Panc1 (cell line): ENCODE results near the gene CYP4F22. TPM values are rescaled to one million over a fixed set of nuclear protein-coding genes. Genes with fewer than 3 reads are reported as not detected.

Experiments
- ATAC-seq: fragments of 200-7000 bp; cut with Tn5 transposase; 2 replicates; pipeline ENCODE4 v1.9.1; 2020; ENCODE audit warnings: mild to moderate bottlenecking, moderate library complexity
- BruUV-seq: library from RNA; stranded (reverse); fragments of 400-500 nt; replicated peaks from 2 replicates; lab custom pipeline; 2021; lab: Mats Ljungman, UMichigan
- CTCF ChIA-PET: fragments of 300-600 bp; sonication (Branson Sonifier 250); formaldehyde crosslinking; loops from one replicate; lab custom pipeline; 2022; ENCODE audit warnings: antibody characterized with exemption; lab: Charles Lee
- POLR2A ChIA-PET: fragments of 300-600 bp; sonication (Branson Sonifier 250); formaldehyde crosslinking; loops from one replicate; lab custom pipeline; 2022; ENCODE audit warnings: antibody characterized with exemption; lab: Charles Lee
- DNase-seq: peaks from one replicate; pipeline ENCODE4 v3.0.0-alpha.2; 2010; ENCODE audit warnings: low read depth, low spot score
- H3K27ac ChIP-seq: 2 replicates; pipeline ENCODE4 v1.5.1; 2011; ENCODE audit warnings: mild to moderate bottlenecking, low read length, inconsistent platforms
- H3K27me3 ChIP-seq: fragments of 200-500 bp; sonication (Bioruptor generic); 2 replicates; pipeline ENCODE4 v1.6.0; 2014; ENCODE audit warnings: low read length, inconsistent platforms; ENCODE audit not compliant: control insufficient read depth, insufficient read depth
- H3K36me3 ChIP-seq: fragments of 200-500 bp; sonication (Bioruptor generic); 2 replicates; pipeline ENCODE4 v1.5.1; 2014; ENCODE audit warnings: inconsistent platforms, mild to moderate bottlenecking, low read length, moderate library complexity; ENCODE audit not compliant: control insufficient read depth, insufficient read depth
- H3K4me1 ChIP-seq: 2 replicates; pipeline ENCODE4 v1.5.1; 2011; ENCODE audit warnings: inconsistent platforms, mild to moderate bottlenecking, low read length, moderate library complexity; ENCODE audit not compliant: control insufficient read depth, insufficient read depth
- H3K4me3 ChIP-seq, 2 experiments: 2 replicates each; pipeline ENCODE4 v1.5.1; 2011 to 2012; ENCODE audit warnings: low read depth in 2 of 2, low read length in 2 of 2, mild to moderate bottlenecking in 2 of 2, inconsistent platforms in 1 of 2, moderate library complexity in 1 of 2
- H3K9me3 ChIP-seq: fragments of 200-500 bp; sonication (Bioruptor generic); 2 replicates; pipeline ENCODE4 v1.5.1; 2014; ENCODE audit warnings: low read depth, mild to moderate bottlenecking, inconsistent platforms, low read length, moderate library complexity; ENCODE audit not compliant: control insufficient read depth, insufficient read depth
- CTCF ChIP-seq: fragments of 450-650 bp; IDR thresholded peaks from 2 replicates; pipeline ENCODE4 v1.5.1; 2017; ENCODE audit warnings: mild to moderate bottlenecking
- POLR2AphosphoS5 ChIP-seq: IDR thresholded peaks from 2 replicates; pipeline ENCODE4 v1.6.1; 2012; ENCODE audit warnings: mild to moderate bottlenecking, low read depth, low read length, moderate library complexity
- SIN3A ChIP-seq: IDR thresholded peaks from 2 replicates; pipeline ENCODE4 v1.6.1; 2012; ENCODE audit warnings: low read depth, mild to moderate bottlenecking, low read length, moderate library complexity, borderline replicate concordance; ENCODE audit not compliant: insufficient read depth
- TCF7L2 ChIP-seq: IDR thresholded peaks from 2 replicates; pipeline ENCODE4 v1.6.1; 2011; ENCODE audit warnings: mild to moderate bottlenecking, low read depth, low read length, inconsistent platforms
- in situ Hi-C: cut with HindIII; loops from 2 replicates; pipeline ENCODE4 v1.10.0; 2016; ENCODE audit warnings: low sequenced_read_pairs, low pct_unique_long_range_greater_than_20kb
- intact Hi-C: fragments of 100-400 bp; cut with micrococcal nuclease; formaldehyde crosslinking; loops from one replicate; pipeline ENCODE4 v1.10.0; 2022; ENCODE audit not compliant: unreplicated experiment
- total RNA-seq: library from RNA; stranded (reverse); gene quantifications from one replicate; pipeline ENCODE4 v1.2.1, GENCODE V29; 2021; ENCODE audit not compliant: unreplicated experiment
- TF ChIP-seq, protein P1 (sequence below), 2 experiments: IDR thresholded peaks; 2 replicates each; pipeline ENCODE4 v1.6.1; 2011 to 2012; ENCODE audit warnings: low read depth in 2 of 2, control low read depth in 1 of 2, low read length in 1 of 2, mild to moderate bottlenecking in 1 of 2, moderate library complexity in 1 of 2; ENCODE audit not compliant: insufficient read depth in 1 of 2

CYP4F22 gene
- total RNA-seq, 1 experiment from 2014 or later = 0.21 TPM

GRCh38 chr19:15536350-15536749 lies 28.0 kb downstream of the CYP4F22 start:
- BruUV-seq = no TSS peak
- POLR2A ChIA-PET = interaction anchor here (0.5 kb wide), 1 partner anchor 27 kb away, joined by 3 read pairs; no protein-coding TSS in a partner anchor

GRCh38 chr19:15538774-15539173 lies 30.4 kb downstream of the CYP4F22 start:
- in situ Hi-C loops (no loop called here), intact Hi-C loops (no loop called here)
- DNase-seq (no peak), ATAC-seq (no peak)
- Histone ChIP-seq H3K27ac (no peak overlapping the region), H3K36me3 (no peaks in the 10 kb centered on the region), H3K4me3 (no peak overlapping the region), H3K4me1 (no peaks in the 10 kb centered on the region), H3K27me3 (no peaks in the 10 kb centered on the region), H3K9me3 (no peaks in the 10 kb centered on the region)
- BruUV-seq = no TSS peak
- POLR2A ChIA-PET = no interaction called here
- no peak for TF ChIP-seq TCF7L2
- TF ChIP-seq, protein P1, sequence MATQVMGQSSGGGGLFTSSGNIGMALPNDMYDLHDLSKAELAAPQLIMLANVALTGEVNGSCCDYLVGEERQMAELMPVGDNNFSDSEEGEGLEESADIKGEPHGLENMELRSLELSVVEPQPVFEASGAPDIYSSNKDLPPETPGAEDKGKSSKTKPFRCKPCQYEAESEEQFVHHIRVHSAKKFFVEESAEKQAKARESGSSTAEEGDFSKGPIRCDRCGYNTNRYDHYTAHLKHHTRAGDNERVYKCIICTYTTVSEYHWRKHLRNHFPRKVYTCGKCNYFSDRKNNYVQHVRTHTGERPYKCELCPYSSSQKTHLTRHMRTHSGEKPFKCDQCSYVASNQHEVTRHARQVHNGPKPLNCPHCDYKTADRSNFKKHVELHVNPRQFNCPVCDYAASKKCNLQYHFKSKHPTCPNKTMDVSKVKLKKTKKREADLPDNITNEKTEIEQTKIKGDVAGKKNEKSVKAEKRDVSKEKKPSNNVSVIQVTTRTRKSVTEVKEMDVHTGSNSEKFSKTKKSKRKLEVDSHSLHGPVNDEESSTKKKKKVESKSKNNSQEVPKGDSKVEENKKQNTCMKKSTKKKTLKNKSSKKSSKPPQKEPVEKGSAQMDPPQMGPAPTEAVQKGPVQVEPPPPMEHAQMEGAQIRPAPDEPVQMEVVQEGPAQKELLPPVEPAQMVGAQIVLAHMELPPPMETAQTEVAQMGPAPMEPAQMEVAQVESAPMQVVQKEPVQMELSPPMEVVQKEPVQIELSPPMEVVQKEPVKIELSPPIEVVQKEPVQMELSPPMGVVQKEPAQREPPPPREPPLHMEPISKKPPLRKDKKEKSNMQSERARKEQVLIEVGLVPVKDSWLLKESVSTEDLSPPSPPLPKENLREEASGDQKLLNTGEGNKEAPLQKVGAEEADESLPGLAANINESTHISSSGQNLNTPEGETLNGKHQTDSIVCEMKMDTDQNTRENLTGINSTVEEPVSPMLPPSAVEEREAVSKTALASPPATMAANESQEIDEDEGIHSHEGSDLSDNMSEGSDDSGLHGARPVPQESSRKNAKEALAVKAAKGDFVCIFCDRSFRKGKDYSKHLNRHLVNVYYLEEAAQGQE (IDR thresholded peaks at IDR 0.05; ENCODE audit: insufficient read depth in 1 of 2, low read depth in 2 of 2, low read length in 1 of 2) = peak; percentile 77 to 87
- CTCF ChIA-PET = no interaction called here

More at GRCh38 chr19:15536350-15536749, 28.0 kb downstream of the CYP4F22 start:
- no peak overlapping the region for H3K4me3 ChIP-seq
- H3K36me3 ChIP-seq = no peaks in the 10 kb centered on the region
- no peaks in the 10 kb centered on the region for H3K4me1 ChIP-seq
- H3K9me3 ChIP-seq = no peaks in the 10 kb centered on the region
- no peak overlapping the region for H3K27ac ChIP-seq
- in situ Hi-C loops = no loop called here
- no peak for ATAC-seq
- CTCF ChIA-PET = no interaction called here
- no peaks in the 10 kb centered on the region for H3K27me3 ChIP-seq
- intact Hi-C loops = no loop called here
- no peak for DNase-seq
- no peak for TF ChIP-seq SIN3A
- no peak for TF ChIP-seq CTCF
- TF ChIP-seq POLR2AphosphoS5 = no peak
- TF ChIP-seq, protein P1 (IDR thresholded peaks at IDR 0.05; ENCODE audit: insufficient read depth in 1 of 2, low read depth in 2 of 2, low read length in 1 of 2) = no peak
- TF ChIP-seq TCF7L2 = no peak
